Motor neuron (in vitro differentiated cells): Measurements from ENCODE around the gene PBX2. TPM values are rescaled to one million over a fixed set of nuclear protein-coding genes. Genes with fewer than 3 reads are reported as not detected.

Source experiments
- ATAC-seq, 8 experiments: fragments of 200-7000 bp; cut with Tn5 transposase; replicated peaks in 6 of 8; 2 replicates each; pipeline ENCODE4 v1.8.0; 2021; ENCODE audit warnings: mild to moderate bottlenecking in 8 of 8, moderate library complexity in 8 of 8
- H3K27ac ChIP-seq, 2 donors: fragments of 250-450 bp; sonication (Bioruptor Pico); 2 replicates each; pipeline ENCODE4 v1.9.0; 2021; ENCODE audit warnings: antibody characterized with exemption in 2 of 2, mild to moderate bottlenecking in 2 of 2, moderate library complexity in 1 of 2
- H3K4me1 ChIP-seq, 2 donors: fragments of 250-450 bp; sonication (Bioruptor Pico); replicated peaks in 1 of 2; 2 replicates each; pipeline ENCODE4 v1.6.1; 2021; ENCODE audit warnings: antibody characterized with exemption in 2 of 2, mild to moderate bottlenecking in 2 of 2, moderate library complexity in 1 of 2
- H3K4me3 ChIP-seq, 5 donors: fragments of 250-450 bp; sonication (Bioruptor Pico); 2 replicates each; pipeline ENCODE4 v1.9.0; 2021; ENCODE audit warnings: antibody characterized with exemption in 5 of 5, mild to moderate bottlenecking in 5 of 5, moderate library complexity in 4 of 5
- WGBS, 10 experiments: fragments of 450-650 bp; shearing (Covaris generic); methylation state at CpG; one replicate each; pipeline ENCODE4 v1.0.0; 2022; 5-methylcytosine and 5-hydroxymethylcytosine counted together
- in situ Hi-C, 9 experiments: fragments of 400-800 bp; cut with MboI; loops; one replicate each; pipeline ENCODE4 v1.15.0; 2021; ENCODE audit warnings: low sequenced_read_pairs in 9 of 9, low pct_unique_long_range_greater_than_20kb in 2 of 9; ENCODE audit not compliant: unreplicated experiment in 9 of 9
- total RNA-seq, 8 experiments: library from RNA; unstranded; fragments of 300-600 nt; gene quantifications; 2 replicates each; pipeline versions ENCODE4 v1.2.3 to v1.2.4, GENCODE V29; 2022

PBX2 gene
- total RNA-seq, 8 experiments from 2014 or later, result 25.9 to 78.8 (median 48.0) TPM

- Histone ChIP-seq H3K27ac (no peak overlapping the region), H3K4me1 (peaks cover 7 to 10% of the 10 kb centered on the region in 2 donors), H3K4me3 (no peak overlapping the region)
- ATAC-seq, result no peak
- in situ Hi-C loops, result no loop called here
Measured at GRCh38 chr6:32158052-32158451, 31.9 kb downstream of the PBX2 start.

GRCh38 chr6:32156891-32157290 is 33.1 kb downstream of the PBX2 start:
- no peak for ATAC-seq
- H3K4me1 ChIP-seq, result peaks cover 19 to 21% of the 10 kb centered on the region in 2 donors
- no peak overlapping the region for H3K27ac ChIP-seq
- H3K4me3 ChIP-seq, result no peak overlapping the region
- in situ Hi-C loops, result no loop called here
- 80 to 100% (median 84%) methylated on average over 1 to 6 of the region's 9 CpGs; no CpG with 5 or more reads in 2 of the 10 experiments for WGBS, 10 experiments

- Histone ChIP-seq H3K27ac (peak overlapping the region; percentile 72 to 84), H3K4me3 (peak overlapping the region; percentile 54 to 85 (median 55)), H3K4me1 (peaks cover 24 to 28% of the 10 kb centered on the region in 2 donors)
- in situ Hi-C loops, result no loop called here
- ATAC-seq, result peak; percentile 8 to 62 (median 57)
- 0 to 100% (median 0%) methylated on average over 1 to 7 of the region's 34 CpGs; no CpG with 5 or more reads in 5 of the 10 experiments for WGBS, 10 experiments
Measured at GRCh38 chr6:32154514-32155161, 35.4 kb downstream of the PBX2 start.

- ATAC-seq, result peak; percentile 61 to 86 (median 80)
- Histone ChIP-seq H3K4me1 (peaks cover 24 to 28% of the 10 kb centered on the region in 2 donors), H3K4me3 (peak within 1 kb of the TSS; percentile 54 to 85 (median 55)), H3K27ac (peak within 1 kb of the TSS; percentile 72 to 84)
- WGBS, 10 experiments, result 0 to 3% (median 0%) methylated on average over 1 to 7 of the region's 52 CpGs; no CpG with 5 or more reads in 6 of the 10 experiments
- in situ Hi-C loops, result no loop called here
Measured at GRCh38 chr6:32153564-32154513, 36.2 kb downstream of the PBX2 start, which contains the start of gene PPT2. PPT2 (plus strand) TSS chr6:32154141; CDS start chr6:32154595, 454 bp downstream.

- Histone ChIP-seq H3K27ac (peak overlapping the region; percentile 72 to 84), H3K4me1 (peaks cover 24 to 28% of the 10 kb centered on the region in 2 donors), H3K4me3 (peak overlapping the region; percentile 54 to 85 (median 55))
- ATAC-seq, result peak; percentile 51 to 68 (median 60)
- WGBS, 10 experiments, result 0 to 14% (median 9%) methylated on average over 1 to 18 of the region's 35 CpGs; no CpG with 5 or more reads in 4 of the 10 experiments
- in situ Hi-C loops, result no loop called here
Measured at GRCh38 chr6:32152769-32153563, 37.0 kb downstream of the PBX2 start.

- in situ Hi-C loops, result no loop called here
- 0 to 45% (median 21%) methylated on average over 1 to 5 of the region's 24 CpGs; no CpG with 5 or more reads in 3 of the 10 experiments for WGBS, 10 experiments
- peak within 1 kb of the TSS in 1 of 2 donors; percentile 84 for H3K27ac ChIP-seq
- ATAC-seq, result no peak
- peaks cover 24 to 28% of the 10 kb centered on the region in 2 donors for H3K4me1 ChIP-seq
- H3K4me3 ChIP-seq, result peak within 1 kb of the TSS; percentile 54 to 85 (median 55)
Measured at GRCh38 chr6:32151863-32152768, 37.9 kb downstream of the PBX2 start, which contains the start of gene PRRT1. PRRT1 (minus strand) TSS chr6:32151939; CDS start chr6:32151827, 112 bp downstream.

- in situ Hi-C loops, result no loop called here
- WGBS, 10 experiments, result 64 to 86% (median 76%) methylated on average over 1 to 4 of the region's 8 CpGs; no CpG with 5 or more reads in 4 of the 10 experiments
- Histone ChIP-seq H3K4me1 (peaks cover 31 to 36% of the 10 kb centered on the region in 2 donors), H3K27ac (no peak overlapping the region), H3K4me3 (peak overlapping the region; percentile 13 to 85 (median 55))
- no peak for ATAC-seq
Measured at GRCh38 chr6:32151181-32151862, 38.7 kb downstream of the PBX2 start.

GRCh38 chr6:32149932-32150870 is 39.8 kb downstream of the PBX2 start:
- in situ Hi-C loops, result no loop called here

GRCh38 chr6:32149092-32149755 is 40.8 kb downstream of the PBX2 start:
- Histone ChIP-seq H3K4me3 (no peak overlapping the region), H3K4me1 (peaks cover 27 to 34% of the 10 kb centered on the region in 2 donors), H3K27ac (no peak overlapping the region)
- WGBS, 10 experiments, result 40 to 98% (median 80%) methylated on average over 1 to 8 of the region's 47 CpGs; no CpG with 5 or more reads in 5 of the 10 experiments
- in situ Hi-C loops, result no loop called here
- ATAC-seq, result no peak

More at GRCh38 chr6:32149932-32150870, 39.8 kb downstream of the PBX2 start:
- ATAC-seq, result no peak
- no peak overlapping the region for H3K27ac ChIP-seq
- peaks cover 30 to 37% of the 10 kb centered on the region in 2 donors for H3K4me1 ChIP-seq
- no peak overlapping the region for H3K4me3 ChIP-seq
- 60 to 100% (median 90%) methylated on average over 1 to 4 of the region's 55 CpGs; no CpG with 5 or more reads in 6 of the 10 experiments for WGBS, 10 experiments
